G401.6 (cell line): Measurements from ENCODE around the gene FILIP1L.

ENCODE experiments used
- FAIRE-seq: peaks from 2 replicates; lab custom pipeline; 2012; peaks lifted over from hg19 to GRCh38; lab: Jason Lieb, UNC

FILIP1L gene

GRCh38 chr3:99789011-99789721 lies 325.1 kb downstream of the FILIP1L start:
- FAIRE-seq, result no peak
